COLO668 (cell line): ENCODE measurements around the gene CAMK1D.

Experiments used
- DNase-seq: peaks from one replicate; lab custom pipeline; 2025; ENCODE audit not compliant: unreplicated experiment; lab: John Stamatoyannopoulos, UW

The CAMK1D gene

DNA sequence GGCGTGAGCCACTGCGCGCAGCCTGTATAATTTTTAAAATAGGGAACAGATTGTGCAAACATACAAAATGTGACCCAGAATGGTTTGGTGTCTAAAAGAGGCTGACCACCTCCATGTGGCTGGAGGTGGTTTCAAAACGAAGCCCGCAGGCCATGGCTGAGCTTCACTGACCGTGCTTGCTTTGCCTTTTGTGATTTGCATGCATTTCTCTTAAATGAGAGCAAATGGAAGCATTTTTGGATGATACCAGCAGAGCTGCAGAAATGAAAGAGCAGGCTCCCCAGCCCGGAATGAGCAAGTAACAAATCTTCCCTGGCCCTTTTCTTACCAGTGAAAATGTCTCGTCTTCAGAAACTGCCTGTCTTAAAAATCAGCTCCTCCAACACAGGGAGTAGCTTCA lies 239.9 kb downstream of the CAMK1D start:
- no peak for DNase-seq

DNA sequence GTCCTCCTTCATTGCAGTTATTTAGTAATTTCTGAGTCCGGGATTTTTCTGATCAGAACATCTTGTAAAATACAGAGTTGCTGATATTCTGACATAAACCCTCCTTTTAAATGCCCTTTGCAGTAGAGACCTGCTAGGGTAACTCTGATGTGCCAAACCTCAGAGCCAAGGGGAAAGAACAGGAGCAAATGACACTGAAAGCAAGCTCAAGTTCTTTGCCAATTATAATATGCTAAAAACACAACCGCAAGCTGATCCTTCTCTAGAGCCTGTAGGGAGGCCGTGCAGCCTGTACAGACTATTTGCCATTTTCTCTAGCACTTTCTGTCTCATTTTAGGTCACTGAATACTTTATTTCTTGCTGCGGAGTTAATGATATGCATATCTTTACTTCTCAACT lies 240.4 kb downstream of the CAMK1D start:
- DNase-seq: no peak

DNA sequence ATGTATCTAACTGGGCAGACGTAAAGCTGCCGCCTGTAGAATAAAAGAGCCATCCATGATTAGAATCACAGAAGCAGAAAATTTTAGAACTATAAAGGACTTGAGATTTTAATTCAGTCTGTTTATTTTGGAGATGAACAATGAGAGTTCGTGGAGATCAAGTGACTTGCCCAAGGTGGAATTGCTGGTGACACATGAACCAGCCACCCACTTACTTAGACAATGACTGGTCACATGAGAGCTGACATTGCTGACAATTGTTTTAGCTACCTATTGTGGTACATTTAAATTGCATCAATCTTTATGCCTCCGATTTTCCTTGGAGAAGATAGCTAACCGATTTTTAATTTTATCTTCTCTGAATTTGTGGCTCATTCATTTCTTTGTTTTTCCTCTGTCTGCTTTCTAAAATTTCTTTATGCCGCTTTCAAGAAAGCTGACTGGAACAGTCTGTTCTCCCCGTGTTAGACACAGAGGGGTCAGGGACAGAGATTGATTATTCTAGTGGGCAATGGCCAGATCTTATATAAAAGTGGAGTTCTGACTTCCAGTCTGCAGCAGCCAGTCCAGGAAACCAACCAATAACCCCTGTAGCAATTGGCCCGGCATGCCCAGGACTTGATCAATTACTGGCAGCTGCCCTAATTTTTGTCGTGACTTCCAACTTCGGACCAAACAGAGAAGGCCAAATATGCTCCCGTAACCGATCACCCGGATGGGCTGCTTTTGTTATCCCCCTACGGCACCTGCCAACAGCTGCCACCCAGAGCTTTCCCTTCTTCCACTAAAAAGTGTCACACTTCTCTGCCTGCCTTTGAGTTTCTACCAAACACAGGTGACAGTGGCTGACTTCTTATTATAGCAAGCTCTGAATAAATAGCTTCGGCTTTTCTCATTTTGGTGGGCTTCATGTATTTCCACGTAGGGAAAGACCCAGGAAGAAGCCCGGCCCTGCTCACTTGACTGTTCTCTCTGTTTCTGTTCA lies 241.6 kb downstream of the CAMK1D start:
- DNase-seq: peak; percentile 18

DNA sequence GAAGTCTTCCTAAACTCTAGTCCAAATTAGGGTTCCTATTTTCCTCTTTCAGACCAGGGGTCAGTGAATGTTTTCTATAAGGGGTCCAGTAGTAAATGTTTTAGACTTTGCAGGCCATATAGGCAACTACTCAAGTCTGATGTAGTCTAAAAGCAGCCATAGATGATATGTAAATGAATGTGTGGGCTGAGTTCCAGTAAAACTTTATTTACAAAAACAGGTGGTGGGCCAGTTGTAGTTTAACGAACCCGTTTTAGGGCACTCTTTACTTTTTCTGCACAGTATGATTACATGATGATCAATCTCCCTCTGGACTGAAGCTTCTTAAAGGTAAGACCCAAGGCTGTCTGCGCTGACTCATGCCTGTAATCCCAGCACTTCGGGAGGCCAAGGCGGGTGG lies 243.6 kb downstream of the CAMK1D start:
- no peak for DNase-seq

DNA sequence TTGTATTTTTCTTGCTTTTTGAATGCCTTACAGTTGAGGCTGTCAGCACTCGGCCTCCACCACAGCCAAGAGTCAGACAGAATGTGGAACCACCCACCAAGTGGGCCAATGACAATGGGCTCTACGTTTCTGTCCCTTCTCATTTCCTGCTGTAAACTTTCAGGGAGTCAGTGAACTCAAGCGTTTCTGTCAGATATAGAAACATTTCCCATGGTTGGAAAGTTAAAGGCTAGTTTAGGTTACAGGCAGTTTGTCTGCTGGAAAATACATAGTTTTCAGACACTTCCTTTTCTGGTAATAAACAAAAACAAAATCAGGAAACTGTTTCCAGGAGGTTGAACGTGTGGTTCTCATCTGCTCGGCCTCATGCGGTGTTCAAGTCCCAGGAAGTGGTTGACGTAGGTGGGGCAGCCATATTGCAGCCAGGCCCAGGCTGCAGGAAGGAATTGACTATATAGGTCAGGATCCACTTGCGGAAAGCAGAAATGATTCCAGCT lies 245.1 kb downstream of the CAMK1D start:
- no peak for DNase-seq

DNA sequence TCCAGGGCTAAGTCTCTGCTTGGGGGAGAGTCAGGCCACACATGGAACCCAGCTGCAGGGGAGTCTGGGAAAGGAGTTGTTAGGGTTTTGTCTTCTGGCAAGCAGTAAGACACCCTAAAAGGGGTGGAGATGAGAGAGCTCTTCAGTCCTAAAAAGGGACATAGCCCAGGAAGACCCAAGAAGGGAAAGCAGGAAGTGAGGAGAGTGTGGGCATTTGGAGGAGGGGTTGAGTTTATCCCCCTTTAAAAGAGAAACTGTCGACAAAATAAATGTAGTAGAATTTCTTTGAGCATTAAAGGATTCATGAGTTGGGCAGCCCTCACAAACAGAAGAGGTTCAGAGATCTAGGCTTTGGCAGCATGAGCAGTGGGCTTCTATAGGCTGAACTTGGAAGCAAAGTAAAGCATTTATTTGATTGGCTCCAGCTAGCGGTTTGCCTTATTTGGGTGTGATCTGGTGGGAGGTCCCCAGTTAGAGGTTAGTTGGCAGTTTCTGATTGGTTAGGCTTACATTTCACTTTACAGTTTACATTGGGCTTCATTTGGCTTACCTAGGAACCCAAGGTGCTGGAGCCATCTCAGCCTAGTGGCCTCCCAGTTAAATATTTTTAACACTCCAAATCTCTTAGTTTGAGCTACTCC lies 246.7 kb downstream of the CAMK1D start:
- no peak for DNase-seq

DNA sequence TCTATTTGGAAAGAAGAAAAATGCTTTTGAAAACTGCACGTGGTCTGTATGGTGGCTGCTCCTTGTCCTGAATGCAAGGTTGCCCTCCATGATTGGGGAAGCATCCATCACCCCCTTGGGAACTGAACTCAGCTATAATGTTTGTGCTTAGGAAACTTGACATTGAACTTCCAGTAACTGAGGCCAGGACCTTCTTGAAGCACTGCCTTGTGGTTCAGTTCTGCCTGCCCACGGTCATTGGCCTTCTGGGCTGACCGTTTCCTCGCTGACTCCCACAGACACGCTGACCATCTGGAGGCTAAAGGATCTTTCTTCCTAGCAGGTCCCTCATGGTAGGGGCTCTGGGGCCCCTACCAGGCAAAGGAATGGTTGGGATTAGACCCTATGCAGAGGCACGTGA lies 247.8 kb downstream of the CAMK1D start:
- no peak for DNase-seq

DNA sequence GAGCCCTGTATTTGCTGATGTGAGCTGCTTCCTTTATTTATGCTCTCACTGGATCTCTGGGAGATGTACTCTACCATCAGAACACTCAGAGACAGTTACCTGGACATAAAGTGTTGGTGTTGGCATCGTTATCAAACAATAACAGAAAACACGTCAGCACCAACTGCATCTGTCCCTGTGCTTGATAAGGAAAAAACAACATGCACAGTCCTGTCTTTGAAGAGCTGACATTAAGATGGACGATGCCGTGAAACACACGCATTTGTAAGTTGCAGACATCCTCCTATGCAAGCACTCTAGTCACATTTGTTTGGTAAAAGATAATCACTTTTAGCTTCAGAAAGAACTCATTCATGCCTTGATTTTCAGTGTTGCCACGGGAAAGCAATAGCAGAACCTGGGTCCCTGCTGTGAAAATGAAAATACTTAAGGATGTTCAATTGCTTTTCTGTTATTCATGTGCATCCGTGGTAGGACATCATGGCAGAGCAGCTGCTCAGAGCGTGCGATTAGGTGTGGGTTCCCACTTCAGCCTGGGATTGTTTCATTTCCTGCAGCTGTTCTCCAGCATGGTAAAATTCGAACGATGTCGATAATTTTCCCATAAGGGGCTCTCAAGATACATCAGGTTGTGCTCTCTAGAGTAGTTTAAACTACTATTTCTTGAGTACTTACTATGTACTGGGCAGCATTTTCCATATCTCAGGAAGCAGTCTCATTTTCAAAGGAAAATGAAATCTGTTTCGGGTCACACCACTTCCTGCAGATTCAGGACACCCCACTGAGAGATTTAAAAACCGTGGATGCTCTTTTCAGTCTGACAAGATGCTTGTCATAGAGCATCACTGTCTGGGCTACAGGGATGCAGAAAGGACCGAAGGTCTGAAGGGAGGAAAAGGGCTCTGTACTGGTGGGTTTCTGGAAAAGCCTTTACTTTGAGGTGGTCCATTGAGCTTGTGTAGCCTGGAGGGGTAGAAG lies 248.7 kb downstream of the CAMK1D start:
- peak; percentile 6 for DNase-seq

DNA sequence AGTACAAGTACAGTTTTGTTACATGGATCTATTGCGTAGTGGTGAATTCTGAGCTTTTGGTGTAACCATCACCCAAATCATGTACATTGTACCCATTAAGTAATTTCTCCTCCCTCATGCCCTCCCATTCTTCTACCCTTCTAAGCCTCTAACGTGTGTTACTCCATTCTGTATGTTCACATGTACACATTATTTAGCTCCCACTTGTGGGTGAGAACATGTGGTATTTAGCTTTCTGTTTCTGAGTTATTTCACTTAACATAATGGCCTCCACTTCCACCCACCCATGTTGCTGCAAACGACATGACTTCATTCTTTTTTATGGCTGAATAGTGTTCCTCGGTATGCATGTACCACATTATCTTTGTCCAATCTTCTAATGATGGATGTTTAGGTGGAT lies 251.3 kb downstream of the CAMK1D start:
- DNase-seq: no peak

DNA sequence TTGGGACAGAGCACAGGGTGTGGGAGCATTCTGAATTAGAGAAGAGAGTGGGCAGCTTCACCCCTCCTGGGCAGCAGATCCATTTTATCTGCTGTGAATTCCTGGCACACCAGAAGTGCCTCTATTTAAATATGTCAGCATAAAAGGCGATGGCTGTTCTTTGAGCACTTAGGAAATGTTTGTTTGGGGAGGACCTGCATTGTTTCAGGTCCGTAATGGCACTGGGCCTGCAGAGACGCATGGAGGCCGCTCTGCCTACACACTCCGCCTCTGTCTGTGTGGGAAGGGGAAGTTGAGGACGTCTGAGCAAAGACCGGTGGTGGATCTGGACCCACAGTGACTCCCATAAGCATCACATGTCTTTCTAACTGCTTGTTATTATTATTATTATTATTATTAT lies 253.2 kb downstream of the CAMK1D start:
- DNase-seq: no peak

DNA sequence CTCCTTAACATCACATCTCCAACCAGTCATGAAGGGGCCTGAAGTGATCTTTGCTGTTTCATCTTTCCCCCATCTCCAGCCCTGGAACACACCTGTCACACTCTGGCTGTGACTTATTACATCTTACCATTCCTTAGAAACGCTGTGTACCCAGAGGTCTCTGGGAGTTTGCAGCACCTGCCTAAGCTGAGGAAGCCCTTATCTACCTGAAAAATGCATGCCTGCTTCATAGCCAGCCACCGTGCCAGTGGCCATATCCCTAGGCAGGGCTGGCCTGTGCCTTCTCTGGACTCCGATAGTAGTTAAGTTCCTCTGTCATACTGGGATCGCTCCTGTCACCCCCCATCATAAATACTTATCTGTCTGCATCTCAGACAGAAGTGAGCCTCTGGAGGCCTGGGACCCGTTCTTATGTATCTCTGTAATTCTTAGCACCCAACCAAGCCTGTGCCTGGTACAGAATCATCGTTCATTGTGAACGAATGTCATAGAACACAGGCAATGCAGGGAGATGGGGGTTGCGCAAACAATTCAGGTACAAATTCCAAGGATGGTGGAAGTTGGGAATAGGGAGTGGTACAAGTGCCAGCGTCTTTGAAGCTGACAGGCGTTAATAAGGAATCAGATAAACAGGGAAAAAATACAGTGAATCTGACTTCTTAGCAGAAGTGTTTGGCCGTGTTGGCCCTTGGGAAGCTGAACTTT lies 254.6 kb downstream of the CAMK1D start:
- DNase-seq: no peak

DNA sequence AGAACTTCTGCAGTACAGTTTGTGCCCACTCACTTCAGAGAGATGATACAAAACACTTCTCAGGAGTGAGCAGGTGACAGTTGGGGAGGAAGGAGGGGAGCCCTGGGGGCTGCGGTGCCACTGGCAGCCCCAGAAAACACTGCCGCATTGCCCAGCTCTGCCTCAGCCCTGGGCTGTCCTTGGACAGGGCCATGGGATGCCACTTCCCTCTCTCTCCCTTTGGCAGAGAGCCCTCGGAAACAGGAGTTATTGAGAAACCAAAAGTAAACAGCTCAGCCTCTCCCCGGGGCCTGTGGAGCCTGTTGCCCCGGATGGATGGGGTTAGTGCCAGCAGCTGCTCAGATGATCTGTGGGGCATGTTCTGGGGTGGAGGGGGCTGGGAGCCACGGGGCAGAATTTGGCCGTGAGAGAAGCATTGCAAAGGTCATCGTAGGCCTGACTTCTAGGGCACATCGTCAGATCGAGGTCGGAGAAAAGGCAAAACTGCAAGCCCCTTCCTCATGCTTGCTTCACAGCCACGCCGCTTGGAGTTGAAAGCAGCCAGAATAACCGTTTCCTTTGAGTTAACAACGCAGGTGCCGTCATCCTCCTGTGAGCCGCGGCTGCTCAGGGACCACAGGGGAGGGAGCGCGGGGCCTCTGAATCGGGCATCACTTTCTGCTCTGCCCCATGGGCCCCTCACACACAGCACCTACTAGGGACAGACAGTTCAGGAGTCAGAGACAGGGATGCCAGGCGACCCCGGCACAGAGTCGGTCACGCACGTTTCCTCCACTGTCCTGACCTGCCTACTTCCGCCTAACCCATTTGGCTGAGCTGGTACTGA lies 256.4 kb downstream of the CAMK1D start:
- DNase-seq: peak; percentile 80

DNA sequence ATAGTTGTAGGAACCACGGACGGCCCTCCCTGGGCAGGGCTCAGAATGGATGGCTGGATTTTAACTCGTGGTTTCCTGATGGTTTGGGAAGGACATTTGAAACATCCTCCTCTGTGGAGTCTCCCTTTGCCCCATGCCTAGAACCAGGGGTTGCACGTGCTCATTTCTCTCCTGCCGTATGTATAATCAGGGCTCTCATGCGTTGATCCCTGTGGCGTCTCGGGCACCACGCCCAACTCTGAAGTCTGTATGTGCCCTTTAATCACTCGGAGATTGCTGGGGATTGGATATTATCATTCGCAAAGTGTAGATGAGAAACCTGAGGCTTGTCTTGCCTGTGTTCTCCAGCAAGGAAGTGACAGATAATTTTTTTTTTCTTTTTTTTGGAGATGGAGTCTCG lies 257.1 kb downstream of the CAMK1D start:
- peak; percentile 40 for DNase-seq

DNA sequence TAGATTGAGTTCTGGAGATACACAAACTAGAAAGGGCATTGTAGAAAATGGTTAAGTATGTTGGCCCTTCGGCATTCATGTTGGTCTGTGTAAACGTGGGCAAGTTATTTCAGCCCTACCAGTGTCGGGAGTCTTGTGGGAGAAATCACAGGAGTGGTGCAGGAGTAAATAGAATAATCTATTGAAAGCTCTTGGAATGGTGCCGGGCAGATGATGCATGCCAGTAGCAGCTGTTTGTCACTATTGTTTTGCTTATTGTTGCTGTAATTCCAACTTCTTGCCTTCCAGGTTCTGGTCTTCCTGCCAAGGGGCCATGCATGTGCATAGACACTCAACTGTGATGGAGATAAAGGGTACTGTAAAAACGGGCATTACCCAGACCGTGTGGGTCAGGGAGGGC lies 259.4 kb downstream of the CAMK1D start:
- peak; percentile 8 for DNase-seq

DNA sequence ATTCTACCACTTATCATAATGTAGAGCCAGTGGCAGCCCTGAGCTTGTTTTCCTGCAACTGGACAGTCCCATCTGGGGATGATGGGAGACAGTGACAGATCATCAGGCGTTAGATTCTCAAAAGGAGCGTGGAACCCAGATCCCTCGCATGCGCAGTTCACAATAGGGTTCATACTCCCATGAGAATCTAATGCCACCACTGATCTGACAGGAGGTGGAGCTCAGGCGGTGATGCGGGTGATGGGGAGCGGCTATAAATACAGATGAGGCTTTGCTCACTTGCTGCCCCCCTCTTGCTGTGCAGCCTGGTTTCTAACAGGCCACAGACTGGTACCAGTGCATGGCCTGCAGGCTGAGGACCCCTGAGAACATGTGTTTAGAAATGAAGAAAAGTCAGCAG lies 260.1 kb downstream of the CAMK1D start:
- no peak for DNase-seq

DNA sequence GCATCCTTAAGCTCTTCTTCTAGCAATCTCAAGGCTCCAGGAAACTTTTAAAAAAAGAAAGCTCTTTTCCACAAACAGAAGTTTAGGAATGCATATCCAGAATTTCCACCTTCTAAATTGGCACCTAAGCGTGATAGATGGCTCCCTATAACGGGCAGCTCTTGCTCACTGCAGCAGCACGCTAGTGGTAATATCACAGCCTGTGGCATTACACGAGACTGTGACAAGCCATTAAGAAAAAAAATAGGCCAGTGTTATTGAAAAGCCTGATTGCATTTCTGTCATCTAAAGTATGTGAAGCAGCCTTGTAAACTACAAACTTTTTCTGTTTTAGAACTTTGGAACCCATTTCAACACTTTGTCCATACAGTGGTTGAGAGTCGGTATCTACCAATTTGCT lies 263.8 kb downstream of the CAMK1D start:
- DNase-seq: no peak

DNA sequence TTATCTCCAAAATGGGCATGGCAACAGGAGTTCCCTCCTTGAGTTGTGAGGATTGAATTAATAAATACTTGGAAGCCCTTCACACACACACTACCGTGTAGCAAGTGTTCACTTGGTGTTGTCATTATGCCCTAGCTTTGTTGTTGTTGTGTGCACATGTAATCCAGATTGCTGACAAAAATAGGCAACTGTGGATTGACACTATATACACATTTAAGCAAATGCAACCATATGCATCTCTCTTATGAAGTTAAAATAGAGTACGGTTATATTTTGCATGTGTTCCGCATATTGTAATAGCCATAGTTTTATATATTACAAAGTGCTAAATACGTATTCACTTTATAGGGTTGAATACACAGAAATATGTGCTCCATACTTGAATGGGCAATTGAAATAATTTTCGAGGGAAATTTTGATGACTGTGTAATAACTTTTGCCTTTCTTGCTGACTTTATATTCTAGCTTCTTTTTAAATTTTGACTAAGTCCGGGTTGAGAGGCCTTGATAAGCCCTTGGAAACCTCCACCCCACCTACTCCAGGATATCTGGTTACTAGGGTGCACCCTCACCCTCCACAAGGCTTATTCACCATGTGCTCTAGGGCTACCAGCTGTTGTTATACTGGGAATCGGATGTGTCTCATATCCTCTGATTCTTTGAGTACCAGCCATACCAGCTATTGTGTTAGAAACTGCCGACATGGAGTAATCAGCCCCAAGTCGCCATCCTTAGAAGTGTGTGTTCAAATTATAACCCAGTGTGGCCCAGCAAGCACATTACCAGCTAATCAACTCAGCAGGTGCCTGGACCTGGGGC lies 265.0 kb downstream of the CAMK1D start:
- no peak for DNase-seq

DNA sequence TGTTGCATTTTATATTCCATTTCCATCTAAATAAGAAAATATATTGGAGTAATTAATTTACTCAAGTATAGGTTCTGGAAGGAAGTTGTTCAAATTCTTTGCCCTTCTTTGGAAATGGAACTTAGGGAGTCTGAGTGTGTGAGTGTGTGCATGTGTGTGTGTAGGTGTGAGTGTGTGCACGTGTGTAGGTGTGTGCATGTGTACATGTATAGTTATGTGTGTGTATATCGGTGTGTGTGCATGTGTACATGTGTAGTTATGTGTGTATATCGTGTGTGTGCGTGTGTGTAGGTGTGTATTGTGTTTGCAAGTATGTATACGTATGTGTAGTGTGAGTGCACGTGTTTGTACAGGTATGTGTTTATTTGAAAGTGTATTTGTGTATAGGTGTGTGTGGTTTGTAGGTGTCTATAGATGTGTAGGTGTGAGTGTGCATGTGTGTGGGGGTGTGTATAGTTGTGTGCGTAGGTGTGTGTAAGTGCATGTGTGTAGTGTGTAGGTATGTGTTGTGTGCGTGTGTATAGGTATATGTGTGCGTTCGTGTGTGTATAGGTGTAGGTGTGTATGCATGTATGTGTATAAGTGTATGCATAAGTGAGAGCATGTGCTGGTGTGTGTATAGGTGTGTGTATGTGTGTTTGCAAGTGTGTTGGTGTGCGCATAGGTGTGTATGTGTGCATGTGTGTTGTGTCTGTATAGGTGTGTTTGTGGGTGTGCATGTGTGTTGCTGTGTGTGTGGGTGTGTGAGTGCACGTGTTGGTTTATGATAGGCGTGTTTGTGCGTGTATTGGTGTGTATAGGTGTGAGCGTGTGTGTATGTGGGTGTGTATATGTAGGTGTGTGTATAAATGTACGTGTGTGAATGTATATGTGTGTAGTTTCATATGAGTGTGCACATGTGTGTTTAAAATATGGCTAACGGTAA lies 266.2 kb downstream of the CAMK1D start:
- no peak for DNase-seq
